Aortic smooth muscle cell (primary cell): ENCODE results near the gene PGS1. TPM values are rescaled to one million over a fixed set of nuclear protein-coding genes. Genes with fewer than 3 reads are reported as not detected.

Experiments used
- total RNA-seq: library from RNA; depleted of rRNA; stranded (reverse); fragments of >200 nt; gene quantifications from 2 replicates; pipeline ENCODE4 v1.2.3, GENCODE V29; 2014

The PGS1 gene
- 29.5 and 33.7 TPM in 2 replicates for total RNA-seq

GRCh38 chr17:78378225-78379130 is at the start of gene PGS1:
PGS1 (plus strand) TSS chr17:78378649; CDS start chr17:78378666, 17 bp downstream.

GRCh38 chr17:78359997-78360370 is 18.5 kb upstream of the PGS1 start, which contains the start of gene SOCS3:
SOCS3 (minus strand) TSS chr17:78360077; CDS start chr17:78359095, 982 bp downstream.

Other genes starting within 250 kb of the PGS1 start
- gene TMC6, start 249.9 kb upstream of the PGS1 start, total RNA-seq = 1.2 and 1.8 TPM in 2 replicates
- gene TMC8, start 247.9 kb upstream of the PGS1 start, total RNA-seq = not detected in 2 replicates
- not detected in 2 replicates for gene C17orf99, start 232.3 kb upstream of the PGS1 start, total RNA-seq
- 16.6 and 18.4 TPM in 2 replicates for gene SYNGR2, start 210.1 kb upstream of the PGS1 start, total RNA-seq
- gene TK1, start 191.6 kb upstream of the PGS1 start, total RNA-seq = 104 and 136 TPM in 2 replicates
- gene AFMID, start 191.3 kb upstream of the PGS1 start, total RNA-seq = 30.2 and 48.4 TPM in 2 replicates
- 48.7 and 63.8 TPM in 2 replicates for gene BIRC5, start 164.4 kb upstream of the PGS1 start, total RNA-seq
- gene TMEM235, start 147.0 kb upstream of the PGS1 start, total RNA-seq = not detected in 2 replicates
- 107 and 145 TPM in 2 replicates for gene SOCS3, start 18.6 kb upstream of the PGS1 start, total RNA-seq
- gene DNAH17, start 198.7 kb downstream of the PGS1 start, total RNA-seq = not detected in 2 replicates